ENCODE measurements around the gene POGLUT2.

POGLUT2 gene

DNA sequence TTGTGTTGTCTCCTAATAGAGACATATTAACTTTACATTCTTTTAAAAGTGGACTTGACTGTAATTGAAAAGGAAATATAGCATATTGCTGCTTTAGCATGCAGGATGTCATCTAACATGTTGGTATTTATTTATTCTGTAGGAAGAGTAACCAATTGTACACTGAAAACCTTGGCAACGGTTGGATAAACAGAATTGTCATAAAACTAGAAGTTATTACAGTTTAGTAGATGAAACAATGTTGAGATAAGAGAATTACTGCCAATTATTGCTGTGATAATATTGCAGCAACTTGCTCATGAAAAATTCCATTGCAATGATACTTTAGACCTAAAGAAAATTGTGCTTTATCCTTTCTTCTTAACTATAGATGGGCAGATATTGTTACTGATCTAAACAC, 39.5 kb upstream of the POGLUT2 start:
- Histone ChIP-seq H3K9ac (no peak overlapping the region), H3K27me3 (ENCODE audit: insufficient read depth, low read depth) (no peaks in the 10 kb centered on the region), H3K36me3 (ENCODE audit: insufficient read depth) (no peaks in the 10 kb centered on the region), H3K4me1 (ENCODE audit: low read depth, poor library complexity, severe bottlenecking) (no peaks in the 10 kb centered on the region), H4K20me1 (ENCODE audit: insufficient read depth) (no peaks in the 10 kb centered on the region), H3K79me2 (ENCODE audit: insufficient read depth, low read depth) (no peaks in the 10 kb centered on the region), H3K4me2 (no peak overlapping the region), H3K4me3 (IDR thresholded peaks at IDR 0.05; ENCODE audit: insufficient read depth, low read depth, low read length) (no peak overlapping the region), H2AFZ (ENCODE audit: low read depth) (no peak overlapping the region), H3K27ac (no peak overlapping the region)
- TF ChIP-seq, protein P1, sequence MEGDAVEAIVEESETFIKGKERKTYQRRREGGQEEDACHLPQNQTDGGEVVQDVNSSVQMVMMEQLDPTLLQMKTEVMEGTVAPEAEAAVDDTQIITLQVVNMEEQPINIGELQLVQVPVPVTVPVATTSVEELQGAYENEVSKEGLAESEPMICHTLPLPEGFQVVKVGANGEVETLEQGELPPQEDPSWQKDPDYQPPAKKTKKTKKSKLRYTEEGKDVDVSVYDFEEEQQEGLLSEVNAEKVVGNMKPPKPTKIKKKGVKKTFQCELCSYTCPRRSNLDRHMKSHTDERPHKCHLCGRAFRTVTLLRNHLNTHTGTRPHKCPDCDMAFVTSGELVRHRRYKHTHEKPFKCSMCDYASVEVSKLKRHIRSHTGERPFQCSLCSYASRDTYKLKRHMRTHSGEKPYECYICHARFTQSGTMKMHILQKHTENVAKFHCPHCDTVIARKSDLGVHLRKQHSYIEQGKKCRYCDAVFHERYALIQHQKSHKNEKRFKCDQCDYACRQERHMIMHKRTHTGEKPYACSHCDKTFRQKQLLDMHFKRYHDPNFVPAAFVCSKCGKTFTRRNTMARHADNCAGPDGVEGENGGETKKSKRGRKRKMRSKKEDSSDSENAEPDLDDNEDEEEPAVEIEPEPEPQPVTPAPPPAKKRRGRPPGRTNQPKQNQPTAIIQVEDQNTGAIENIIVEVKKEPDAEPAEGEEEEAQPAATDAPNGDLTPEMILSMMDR (conservative IDR thresholded peaks at IDR 0.05; ENCODE audit: low read depth, low read length), result no peak

- Histone ChIP-seq H4K20me1 (ENCODE audit: insufficient read depth) (no peaks in the 10 kb centered on the region), H2AFZ (ENCODE audit: low read depth) (no peak overlapping the region), H3K27ac (no peak overlapping the region), H3K4me3 (IDR thresholded peaks at IDR 0.05; ENCODE audit: insufficient read depth, low read depth, low read length) (no peak overlapping the region), H3K9ac (no peak overlapping the region), H3K79me2 (ENCODE audit: insufficient read depth, low read depth) (no peaks in the 10 kb centered on the region), H3K36me3 (ENCODE audit: insufficient read depth) (no peaks in the 10 kb centered on the region), H3K27me3 (ENCODE audit: insufficient read depth, low read depth) (no peaks in the 10 kb centered on the region), H3K4me2 (no peak overlapping the region), H3K4me1 (ENCODE audit: low read depth, poor library complexity, severe bottlenecking) (no peaks in the 10 kb centered on the region)
- TF ChIP-seq, protein P1 (conservative IDR thresholded peaks at IDR 0.05; ENCODE audit: low read depth, low read length), result no peak
Observed at GRCh38 chr13:102836471-102836870, 37.7 kb upstream of the POGLUT2 start.

DNA sequence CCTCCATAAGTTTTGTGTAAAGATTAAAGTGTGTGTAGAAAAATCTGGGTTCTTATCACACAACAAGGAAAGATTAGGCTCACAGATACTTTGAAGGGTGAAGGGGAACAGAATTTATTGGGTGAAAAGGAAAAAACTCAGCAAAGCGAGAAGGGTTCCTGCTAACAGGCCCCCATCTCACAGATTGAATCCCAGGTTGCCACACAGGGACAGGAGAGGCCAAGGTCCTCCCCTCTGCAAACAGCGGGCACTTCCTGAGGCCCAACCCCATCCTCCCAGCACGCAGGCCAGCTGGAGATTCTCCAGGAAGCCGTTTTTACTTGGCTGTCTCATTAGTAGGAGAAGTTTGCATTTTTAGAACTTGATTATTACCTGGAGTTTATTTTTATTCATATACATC, 31.9 kb upstream of the POGLUT2 start:
- no peak overlapping the region for H3K4me2 ChIP-seq
- no peak overlapping the region for H3K4me3 ChIP-seq (IDR thresholded peaks at IDR 0.05; ENCODE audit: insufficient read depth, low read depth, low read length)
- H2AFZ ChIP-seq (ENCODE audit: low read depth), result no peak overlapping the region

DNA sequence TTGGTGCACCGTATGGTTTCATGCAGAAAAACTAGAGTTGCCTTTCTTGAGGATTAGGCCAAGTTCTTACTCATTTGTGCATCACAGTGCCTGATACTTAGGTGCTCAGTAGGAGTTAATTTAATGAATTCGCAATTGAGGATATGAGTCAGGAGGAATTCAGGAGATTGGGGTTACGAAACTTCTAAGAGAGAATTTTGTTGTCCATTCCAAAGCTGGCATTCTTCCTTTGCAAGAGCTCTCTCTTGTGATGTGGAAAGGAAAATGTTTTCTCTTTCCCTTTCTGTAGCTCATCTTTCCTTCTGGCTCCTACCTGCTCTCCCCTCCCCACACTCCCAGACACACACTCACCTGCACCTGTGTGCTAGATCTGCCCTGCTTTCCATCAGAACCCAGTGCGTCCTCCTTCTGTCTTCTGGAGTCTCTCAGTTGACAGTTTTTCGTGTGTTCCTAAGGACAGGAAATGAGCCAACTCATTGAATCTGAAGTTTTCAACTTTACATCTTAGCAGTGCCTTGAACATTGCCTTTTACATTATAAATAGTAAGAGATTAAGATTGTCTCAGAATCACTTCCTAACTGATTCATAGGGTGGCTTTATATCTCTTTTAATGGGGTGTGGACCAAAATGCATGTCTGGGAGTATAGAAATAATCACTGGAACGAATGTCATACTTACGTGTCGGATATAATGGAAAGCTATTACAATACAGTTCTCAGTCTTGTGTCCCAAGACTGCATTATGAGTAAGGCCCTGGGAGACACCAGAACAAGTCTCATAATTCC, 27.3 kb upstream of the POGLUT2 start:
- no peak overlapping the region for H3K27ac ChIP-seq
- H3K36me3 ChIP-seq (ENCODE audit: insufficient read depth), result no peaks in the 10 kb centered on the region

More for the DNA sequence above, 31.9 kb upstream of the POGLUT2 start:
- no peaks in the 10 kb centered on the region for H3K27me3 ChIP-seq (ENCODE audit: insufficient read depth, low read depth)
- H3K9ac ChIP-seq, result no peak overlapping the region
- H3K36me3 ChIP-seq (ENCODE audit: insufficient read depth), result no peaks in the 10 kb centered on the region
- no peaks in the 10 kb centered on the region for H4K20me1 ChIP-seq (ENCODE audit: insufficient read depth)
- H3K79me2 ChIP-seq (ENCODE audit: insufficient read depth, low read depth), result no peaks in the 10 kb centered on the region
- no peaks in the 10 kb centered on the region for H3K4me1 ChIP-seq (ENCODE audit: low read depth, poor library complexity, severe bottlenecking)
- TF ChIP-seq, protein P1 (conservative IDR thresholded peaks at IDR 0.05; ENCODE audit: low read depth, low read length), result no peak
- no peak overlapping the region for H3K27ac ChIP-seq

More for the DNA sequence above, 27.3 kb upstream of the POGLUT2 start:
- H4K20me1 ChIP-seq (ENCODE audit: insufficient read depth), result no peaks in the 10 kb centered on the region
- no peak overlapping the region for H3K9ac ChIP-seq
- no peak overlapping the region for H3K4me2 ChIP-seq
- H3K4me1 ChIP-seq (ENCODE audit: low read depth, poor library complexity, severe bottlenecking), result no peaks in the 10 kb centered on the region
- TF ChIP-seq, protein P1 (conservative IDR thresholded peaks at IDR 0.05; ENCODE audit: low read depth, low read length), result no peak
- no peaks in the 10 kb centered on the region for H3K27me3 ChIP-seq (ENCODE audit: insufficient read depth, low read depth)
- H2AFZ ChIP-seq (ENCODE audit: low read depth), result no peak overlapping the region
- no peak overlapping the region for H3K4me3 ChIP-seq (IDR thresholded peaks at IDR 0.05; ENCODE audit: insufficient read depth, low read depth, low read length)
- no peaks in the 10 kb centered on the region for H3K79me2 ChIP-seq (ENCODE audit: insufficient read depth, low read depth)

Measured in KMS-11 (cell line).